Posterior cingulate gyrus (tissue), 11 donors: ENCODE measurements around the gene SNX19.

Experiments used
- DNase-seq, 10 donors: peaks; one replicate each; pipeline versions ENCODE4 v3.0.0 to v3.0.0-alpha.2; 2020 to 2021; ENCODE audit warnings: mixed read lengths in 3 of 10
- intact Hi-C: fragments of 100-400 bp; cut with DNase I; formaldehyde crosslinking; loops from one replicate; pipeline ENCODE4 v1.15.1; 2023

Gene SNX19

GRCh38 chr11:130826572-130826971, 89.7 kb downstream of the SNX19 start:
- intact Hi-C loops = loop anchor here (10.0 kb wide), 1 partner anchor 152 kb away; no protein-coding TSS in a partner anchor

GRCh38 chr11:130825983-130826382, 90.3 kb downstream of the SNX19 start:
- intact Hi-C loops = loop anchor here (10.0 kb wide), 1 partner anchor 151 kb away; no protein-coding TSS in a partner anchor
- DNase-seq = no peak

More at GRCh38 chr11:130826572-130826971, 89.7 kb downstream of the SNX19 start:
- no peak for DNase-seq

GRCh38 chr11:130825561-130825960, 90.7 kb downstream of the SNX19 start:
- DNase-seq = no peak
- intact Hi-C loops = loop anchor here (10.0 kb wide), 1 partner anchor 151 kb away; no protein-coding TSS in a partner anchor
